Measurements from ENCODE around the gene GRID1.

- TF ChIP-seq EZH2phosphoT487 (IDR thresholded peaks at IDR 0.05; ENCODE audit: borderline replicate concordance) (no peak), EGR1 (IDR thresholded peaks at IDR 0.05; ENCODE audit: low read depth) (no peak), EZH2 (IDR thresholded peaks at IDR 0.05) (no peak), POLR2AphosphoS5 (IDR thresholded peaks at IDR 0.05; ENCODE audit: low read depth, low read length) (no peak; the same call in 1 of the 2 replicates), CTCF (IDR thresholded peaks at IDR 0.05 in 2 of 3, conservative IDR thresholded peaks at IDR 0.05 in 1 of 3; ENCODE audit: borderline replicate concordance in 1 of 3, insufficient read depth in 1 of 3, low read depth in 2 of 3, low read length in 2 of 3) (no peak), MAX (IDR thresholded peaks at IDR 0.05) (peak; percentile 85), REST (IDR thresholded peaks at IDR 0.05; ENCODE audit: low read depth) (no peak; the same call in 1 of the 2 replicates), POLR2A (IDR thresholded peaks at IDR 0.05; ENCODE audit: borderline replicate concordance, extremely low read depth, insufficient read depth, insufficient read length) (no peak), TCF7L2 (IDR thresholded peaks at IDR 0.05; ENCODE audit: borderline replicate concordance, extremely low read depth, insufficient read depth, insufficient read length) (no peak), ELF1 (IDR thresholded peaks at IDR 0.05; ENCODE audit: borderline replicate concordance, low read depth) (no peak), JUND (IDR thresholded peaks at IDR 0.05) (no peak), SRF (IDR thresholded peaks at IDR 0.05; ENCODE audit: low read depth) (no peak), ZNF274 (IDR thresholded peaks at IDR 0.05; ENCODE audit: low read depth, low read length) (no peak), CEBPB (IDR thresholded peaks at IDR 0.05; ENCODE audit: low read depth) (no peak)
Observed at GRCh38 chr10:86345859-86346798, 20.5 kb downstream of the GRID1 start.

Measured in HCT116 (cell line).